Measurements from ENCODE around the gene DHRS7B.
A peak's percentile ranks its signal among the peaks of the same experiment; 100 is the strongest.
"Not testable (repeated sequence)": the region's sequence is repeated elsewhere in the genome, so short reads cannot be mapped to it uniquely, and the experiment has no call there.

DHRS7B gene

GRCh38 chr17:21126645-21127508, at the start of gene DHRS7B:
Gene DHRS7B (plus strand): TSS chr17:21126964. CDS start chr17:21126972, 8 bp downstream.
- peak; percentile 98 for DNase-seq

GRCh38 chr17:21077281-21077680, 49.5 kb upstream of the DHRS7B start:
- DNase-seq, result no peak

- DNase-seq, result no peak
Observed at GRCh38 chr17:21078016-21078780, 48.6 kb upstream of the DHRS7B start.

GRCh38 chr17:21079196-21079595, 47.6 kb upstream of the DHRS7B start:
- no peak for DNase-seq

GRCh38 chr17:21082001-21082436, 44.7 kb upstream of the DHRS7B start:
- DNase-seq, result no peak

- DNase-seq, result not testable (repeated sequence)
Observed at GRCh38 chr17:21085280-21085679, 41.5 kb upstream of the DHRS7B start.

- no peak for DNase-seq
Observed at GRCh38 chr17:21085707-21086106, 41.1 kb upstream of the DHRS7B start.

GRCh38 chr17:21089145-21089544, 37.6 kb upstream of the DHRS7B start:
- DNase-seq, result no peak

- no peak for DNase-seq
Observed at GRCh38 chr17:21089933-21090901, 36.5 kb upstream of the DHRS7B start.

- DNase-seq, result no peak
Observed at GRCh38 chr17:21090902-21091618, 35.7 kb upstream of the DHRS7B start.

GRCh38 chr17:21094298-21094704, 32.5 kb upstream of the DHRS7B start:
- DNase-seq, result no peak

- no peak for DNase-seq
Observed at GRCh38 chr17:21095735-21096134, 31.0 kb upstream of the DHRS7B start.

- no peak for DNase-seq
Observed at GRCh38 chr17:21096874-21097273, 29.9 kb upstream of the DHRS7B start.

- peak; percentile 85 for DNase-seq
Observed at GRCh38 chr17:21098934-21099689, 27.7 kb upstream of the DHRS7B start.

GRCh38 chr17:21100636-21101035, 26.1 kb upstream of the DHRS7B start:
- no peak for DNase-seq

- no peak for DNase-seq
Observed at GRCh38 chr17:21104608-21105007, 22.2 kb upstream of the DHRS7B start.

- no peak for DNase-seq
Observed at GRCh38 chr17:21105064-21105894, 21.5 kb upstream of the DHRS7B start.

- DNase-seq, result no peak
Observed at GRCh38 chr17:21106316-21106715, 20.4 kb upstream of the DHRS7B start.

- not testable (repeated sequence) for DNase-seq
Observed at GRCh38 chr17:21107067-21107650, 19.6 kb upstream of the DHRS7B start.

GRCh38 chr17:21108651-21109050, 18.1 kb upstream of the DHRS7B start:
- DNase-seq, result no peak

Data from activated CD4-positive, alpha-beta T cell treated with anti-CD3 and anti-CD28 coated beads for 48 hours (primary cell).